Measurements from ENCODE around the gene LSS. TPM values are rescaled to one million over a fixed set of nuclear protein-coding genes. Genes with fewer than 3 reads are reported as not detected.

Gene LSS
- total RNA-seq, 1 experiment from 2014 or later = 45.7 TPM

DNA sequence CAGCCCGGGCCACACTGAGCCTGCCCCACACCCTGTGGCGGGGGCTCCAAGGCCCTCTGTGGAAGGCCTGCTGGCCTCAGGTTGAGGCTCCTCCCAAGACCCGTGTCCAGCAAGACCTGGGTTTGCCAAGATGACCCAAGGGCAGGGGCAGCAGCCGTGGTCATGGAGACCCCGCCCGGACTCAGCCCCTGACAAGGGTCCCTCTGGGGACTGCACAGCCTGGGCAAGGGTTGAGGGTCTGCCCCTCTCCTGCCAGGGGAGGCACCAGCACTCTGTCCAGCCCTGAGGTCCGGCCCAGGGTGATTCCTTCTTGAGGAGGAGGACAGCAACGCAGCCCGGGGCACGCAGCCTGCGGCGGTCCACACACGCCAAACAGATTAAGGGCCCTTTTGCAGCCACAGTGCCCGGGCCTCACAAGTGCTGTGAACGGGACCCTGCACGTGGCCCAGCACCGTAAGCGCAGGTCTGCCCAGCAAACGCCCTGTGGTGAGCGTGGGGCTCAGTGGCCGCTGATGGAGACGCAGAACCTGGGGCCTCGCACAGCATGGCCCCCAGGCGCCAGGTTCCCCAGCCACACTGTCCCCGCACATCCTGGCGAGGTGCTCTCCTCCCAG is 47.7 kb downstream of the LSS start:
- Histone ChIP-seq H3K4me2 (ENCODE audit: low read length) (no peak overlapping the region), H3K9ac (ENCODE audit: low read length) (no peak overlapping the region), H3K36me3 (ENCODE audit: low read depth, low read length) (no peaks in the 10 kb centered on the region), H2AFZ (ENCODE audit: low read length) (no peak overlapping the region), H4K20me1 (ENCODE audit: low read length) (no peaks in the 10 kb centered on the region), H3K4me1 (ENCODE audit: insufficient read depth, low read length) (peaks cover 14% of the 10 kb centered on the region), H3K27me3 (ENCODE audit: low read length) (no peaks in the 10 kb centered on the region), H3K9me2 (replicated peaks; ENCODE audit: low read length) (no peaks in the 10 kb centered on the region), H3F3A (ENCODE audit: low read length, unreplicated experiment) (no peaks in the 10 kb centered on the region), H3K79me2 (ENCODE audit: low read length) (peaks cover 8% of the 10 kb centered on the region; the same call in 1 of the 2 replicates), H3K9me3 (ENCODE audit: low read length) (no peaks in the 10 kb centered on the region), H3K27ac (ENCODE audit: low read length) (no peak overlapping the region), H3K4me3 (ENCODE audit: low read length) (no peak overlapping the region)
- intact Hi-C loops (cut with micrococcal nuclease) = no loop called here
- DNase-seq = no peak
- ATAC-seq = no peak
- ChIA-PET POLR2A (ENCODE audit: unreplicated experiment) (no interaction called here), CTCF (no interaction called here)
- BruUV-seq (replicated peaks) = no TSS peak
- TF ChIP-seq EZH2 (IDR thresholded peaks at IDR 0.05; ENCODE audit: low read length, unreplicated experiment) (no peak), EZH2phosphoT487 (IDR thresholded peaks at IDR 0.05; ENCODE audit: borderline replicate concordance, low read length) (no peak)
- TF ChIP-seq, protein P1, sequence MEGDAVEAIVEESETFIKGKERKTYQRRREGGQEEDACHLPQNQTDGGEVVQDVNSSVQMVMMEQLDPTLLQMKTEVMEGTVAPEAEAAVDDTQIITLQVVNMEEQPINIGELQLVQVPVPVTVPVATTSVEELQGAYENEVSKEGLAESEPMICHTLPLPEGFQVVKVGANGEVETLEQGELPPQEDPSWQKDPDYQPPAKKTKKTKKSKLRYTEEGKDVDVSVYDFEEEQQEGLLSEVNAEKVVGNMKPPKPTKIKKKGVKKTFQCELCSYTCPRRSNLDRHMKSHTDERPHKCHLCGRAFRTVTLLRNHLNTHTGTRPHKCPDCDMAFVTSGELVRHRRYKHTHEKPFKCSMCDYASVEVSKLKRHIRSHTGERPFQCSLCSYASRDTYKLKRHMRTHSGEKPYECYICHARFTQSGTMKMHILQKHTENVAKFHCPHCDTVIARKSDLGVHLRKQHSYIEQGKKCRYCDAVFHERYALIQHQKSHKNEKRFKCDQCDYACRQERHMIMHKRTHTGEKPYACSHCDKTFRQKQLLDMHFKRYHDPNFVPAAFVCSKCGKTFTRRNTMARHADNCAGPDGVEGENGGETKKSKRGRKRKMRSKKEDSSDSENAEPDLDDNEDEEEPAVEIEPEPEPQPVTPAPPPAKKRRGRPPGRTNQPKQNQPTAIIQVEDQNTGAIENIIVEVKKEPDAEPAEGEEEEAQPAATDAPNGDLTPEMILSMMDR (conservative IDR thresholded peaks at IDR 0.05; ENCODE audit: low read depth, low read length) = no peak

DNA sequence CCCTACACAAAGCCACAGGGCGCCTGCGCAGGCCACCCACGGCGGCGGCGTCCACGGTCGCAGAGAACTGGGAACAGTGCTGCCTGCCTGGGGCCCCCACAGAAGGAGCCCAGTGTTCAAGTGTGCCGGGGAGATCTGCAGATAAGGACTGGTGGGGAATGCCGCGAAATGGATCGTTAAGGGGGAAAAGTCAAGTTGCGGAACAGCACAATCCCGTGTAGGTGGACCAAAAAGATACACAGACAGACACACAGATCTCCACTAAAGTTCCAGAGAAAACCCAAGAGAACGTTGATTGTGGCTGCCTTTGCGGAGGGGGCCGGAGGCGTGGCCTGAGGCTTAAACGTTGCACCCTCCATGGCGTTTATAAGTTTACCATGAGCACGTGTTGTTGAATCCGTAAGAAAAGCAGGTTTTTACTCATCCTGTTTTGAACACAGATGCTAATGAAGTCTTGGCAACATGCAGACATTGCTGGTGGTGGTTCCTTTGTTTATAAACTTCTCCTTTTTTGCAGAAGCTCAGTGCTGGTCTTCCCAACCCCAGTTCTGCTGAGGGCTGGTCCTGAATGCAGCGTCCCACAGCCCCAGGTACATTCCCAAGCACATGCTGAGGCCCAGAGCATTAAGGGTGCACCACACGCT is 48.4 kb downstream of the LSS start:
- no peaks in the 10 kb centered on the region for H3F3A ChIP-seq (ENCODE audit: low read length, unreplicated experiment)
- peaks cover 13% of the 10 kb centered on the region for H3K4me1 ChIP-seq (ENCODE audit: insufficient read depth, low read length)
- H3K27me3 ChIP-seq (ENCODE audit: low read length) = no peaks in the 10 kb centered on the region
- peaks cover 13% of the 10 kb centered on the region; the same call in 1 of the 2 replicates for H3K79me2 ChIP-seq (ENCODE audit: low read length)
- POLR2A ChIA-PET (ENCODE audit: unreplicated experiment) = no interaction called here
- BruUV-seq (replicated peaks) = no TSS peak
- H3K9me2 ChIP-seq (replicated peaks; ENCODE audit: low read length) = no peaks in the 10 kb centered on the region
- H3K36me3 ChIP-seq (ENCODE audit: low read depth, low read length) = no peaks in the 10 kb centered on the region
- intact Hi-C loops (cut with micrococcal nuclease) = no loop called here
- TF ChIP-seq EZH2phosphoT487 (IDR thresholded peaks at IDR 0.05; ENCODE audit: borderline replicate concordance, low read length) (no peak), EZH2 (IDR thresholded peaks at IDR 0.05; ENCODE audit: low read length, unreplicated experiment) (no peak)
- TF ChIP-seq, protein P1 (conservative IDR thresholded peaks at IDR 0.05; ENCODE audit: low read depth, low read length) = no peak
- CTCF ChIA-PET = no interaction called here
- no peak overlapping the region for H2AFZ ChIP-seq (ENCODE audit: low read length)
- H4K20me1 ChIP-seq (ENCODE audit: low read length) = no peaks in the 10 kb centered on the region
- no peak overlapping the region for H3K9ac ChIP-seq (ENCODE audit: low read length)
- no peak for DNase-seq
- no peaks in the 10 kb centered on the region for H3K9me3 ChIP-seq (ENCODE audit: low read length)
- H3K4me3 ChIP-seq (ENCODE audit: low read length) = no peak overlapping the region
- H3K4me2 ChIP-seq (ENCODE audit: low read length) = no peak overlapping the region
- H3K27ac ChIP-seq (ENCODE audit: low read length) = no peak overlapping the region
- no peak for ATAC-seq

DNA sequence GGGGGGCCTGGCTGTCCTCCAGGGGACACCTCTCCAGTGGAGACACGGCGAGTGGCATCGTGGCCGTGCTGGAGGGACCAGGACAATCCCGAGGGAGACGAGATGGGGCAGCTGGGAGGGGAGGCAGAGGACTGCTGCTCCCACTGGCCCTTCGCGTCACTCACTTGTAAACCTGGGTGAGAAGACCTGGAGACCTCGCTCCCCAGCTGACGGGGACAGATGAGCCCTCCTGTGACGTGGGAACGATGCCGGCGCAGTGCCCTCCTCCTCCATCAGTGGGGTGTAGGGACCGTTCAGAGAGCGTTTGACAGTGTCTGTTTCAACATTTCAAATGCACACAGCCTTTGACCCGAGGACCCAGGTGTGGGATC is 48.9 kb downstream of the LSS start:
- Histone ChIP-seq H3K27me3 (ENCODE audit: low read length) (no peaks in the 10 kb centered on the region), H4K20me1 (ENCODE audit: low read length) (no peaks in the 10 kb centered on the region), H3K4me1 (ENCODE audit: insufficient read depth, low read length) (peaks cover 12% of the 10 kb centered on the region), H3K79me2 (ENCODE audit: low read length) (peaks cover 18% of the 10 kb centered on the region), H3K4me3 (ENCODE audit: low read length) (no peak overlapping the region), H2AFZ (ENCODE audit: low read length) (no peak overlapping the region), H3K9ac (ENCODE audit: low read length) (no peak overlapping the region), H3K27ac (ENCODE audit: low read length) (no peak overlapping the region), H3K9me2 (replicated peaks; ENCODE audit: low read length) (no peaks in the 10 kb centered on the region), H3K9me3 (ENCODE audit: low read length) (no peaks in the 10 kb centered on the region), H3K4me2 (ENCODE audit: low read length) (no peak overlapping the region), H3K36me3 (ENCODE audit: low read depth, low read length) (0 out of 2 replicates have a peak, but pooled peaks cover 4% of the 10 kb centered on the region), H3F3A (ENCODE audit: low read length, unreplicated experiment) (no peaks in the 10 kb centered on the region)
- POLR2A ChIA-PET (ENCODE audit: unreplicated experiment) = no interaction called here
- no TSS peak for BruUV-seq (replicated peaks)
- ATAC-seq = no peak
- TF ChIP-seq EZH2phosphoT487 (IDR thresholded peaks at IDR 0.05; ENCODE audit: borderline replicate concordance, low read length) (no peak), EZH2 (IDR thresholded peaks at IDR 0.05; ENCODE audit: low read length, unreplicated experiment) (no peak)
- TF ChIP-seq, protein P1 (conservative IDR thresholded peaks at IDR 0.05; ENCODE audit: low read depth, low read length) = no peak
- CTCF ChIA-PET = no interaction called here
- intact Hi-C loops (cut with micrococcal nuclease) = no loop called here
- DNase-seq = no peak
